Parathyroid adenoma (tissue), 2 donors: ENCODE measurements around the gene ADM5.
A peak's percentile ranks its signal among the peaks of the same experiment; 100 is the strongest.

Source experiments
- H2AFZ ChIP-seq: fragments of 300-600 bp; sonication (generic); one replicate; pipeline ENCODE4 v1.7.0; 2017; ENCODE audit warnings: antibody characterized with exemption, mild to moderate bottlenecking
- H3K27ac ChIP-seq: fragments of 300-600 bp; sonication (generic); one replicate; pipeline ENCODE4 v1.7.0; 2017
- H3K27me3 ChIP-seq: fragments of 300-600 bp; sonication (generic); one replicate; pipeline ENCODE4 v1.7.0; 2017; ENCODE audit warnings: low read length; ENCODE audit not compliant: control insufficient read depth, insufficient read depth
- H3K36me3 ChIP-seq: fragments of 300-600 bp; sonication (generic); one replicate; pipeline ENCODE4 v1.7.0; 2017; ENCODE audit warnings: low read length; ENCODE audit not compliant: control insufficient read depth, insufficient read depth
- H3K4me1 ChIP-seq: fragments of 300-600 bp; sonication (generic); one replicate; pipeline ENCODE4 v1.7.0; 2017; ENCODE audit warnings: control low read depth
- H3K4me2 ChIP-seq: fragments of 300-600 bp; sonication (generic); one replicate; pipeline ENCODE4 v1.7.0; 2017; ENCODE audit warnings: low read length
- H3K4me3 ChIP-seq: fragments of 300-600 bp; sonication (generic); one replicate; pipeline ENCODE4 v1.7.0; 2017; ENCODE audit warnings: low read depth, low read length
- H3K79me2 ChIP-seq: fragments of 300-600 bp; sonication (generic); one replicate; pipeline ENCODE4 v1.7.0; 2017; ENCODE audit warnings: control low read depth
- H3K9ac ChIP-seq: fragments of 300-600 bp; sonication (generic); one replicate; pipeline ENCODE4 v1.7.0; 2017; ENCODE audit warnings: mild to moderate bottlenecking
- H3K9me3 ChIP-seq: fragments of 300-600 bp; sonication (generic); one replicate; pipeline ENCODE4 v1.7.0; 2017; ENCODE audit warnings: low read length; ENCODE audit not compliant: control insufficient read depth
- TF ChIP-seq, protein P1 (sequence below): fragments of 300-600 bp; sonication (generic); IDR thresholded peaks from one replicate; pipeline ENCODE4 v1.7.0; 2017; ENCODE audit warnings: antibody characterized with exemption, mild to moderate bottlenecking
- donor health status: primary hyperparathyroidism.

Gene ADM5

DNA sequence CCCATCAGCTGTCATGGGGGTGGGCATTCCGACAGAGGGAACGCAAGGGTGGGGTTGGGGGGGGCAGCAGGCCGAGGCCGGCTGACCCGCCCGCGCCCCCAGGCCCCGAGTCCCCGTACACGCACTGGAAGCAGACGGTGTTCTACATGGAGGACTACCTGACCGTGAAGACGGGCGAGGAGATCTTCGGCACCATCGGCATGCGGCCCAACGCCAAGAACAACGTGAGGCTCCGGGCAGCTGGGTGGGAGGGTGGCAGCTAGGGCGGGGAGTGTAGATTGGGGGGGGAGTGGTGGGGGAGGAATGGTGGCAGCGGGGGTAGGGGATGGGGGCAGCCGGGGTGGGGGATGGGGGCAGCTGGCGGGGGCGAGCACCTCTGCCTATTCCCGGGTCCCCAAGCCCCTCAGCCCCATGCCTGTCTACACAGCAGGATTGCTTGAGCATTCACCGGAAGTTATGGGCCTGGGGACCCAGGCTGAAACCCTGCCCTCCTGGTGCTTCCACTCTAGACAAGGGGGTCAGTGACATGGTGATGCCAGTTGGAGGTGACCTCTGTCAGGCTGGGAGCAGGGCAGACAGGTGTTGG, 2.8 kb upstream of the ADM5 start:
- Histone ChIP-seq H3K4me3 (no peak overlapping the region), H3K27ac (no peak overlapping the region), H3K36me3 (no peaks in the 10 kb centered on the region), H3K9ac (no peak overlapping the region), H3K4me1 (peaks cover 2% of the 10 kb centered on the region), H3K4me2 (no peak overlapping the region), H2AFZ (no peak overlapping the region), H3K9me3 (no peaks in the 10 kb centered on the region), H3K27me3 (no peaks in the 10 kb centered on the region), H3K79me2 (peaks cover 5% of the 10 kb centered on the region)
- TF ChIP-seq, protein P1, sequence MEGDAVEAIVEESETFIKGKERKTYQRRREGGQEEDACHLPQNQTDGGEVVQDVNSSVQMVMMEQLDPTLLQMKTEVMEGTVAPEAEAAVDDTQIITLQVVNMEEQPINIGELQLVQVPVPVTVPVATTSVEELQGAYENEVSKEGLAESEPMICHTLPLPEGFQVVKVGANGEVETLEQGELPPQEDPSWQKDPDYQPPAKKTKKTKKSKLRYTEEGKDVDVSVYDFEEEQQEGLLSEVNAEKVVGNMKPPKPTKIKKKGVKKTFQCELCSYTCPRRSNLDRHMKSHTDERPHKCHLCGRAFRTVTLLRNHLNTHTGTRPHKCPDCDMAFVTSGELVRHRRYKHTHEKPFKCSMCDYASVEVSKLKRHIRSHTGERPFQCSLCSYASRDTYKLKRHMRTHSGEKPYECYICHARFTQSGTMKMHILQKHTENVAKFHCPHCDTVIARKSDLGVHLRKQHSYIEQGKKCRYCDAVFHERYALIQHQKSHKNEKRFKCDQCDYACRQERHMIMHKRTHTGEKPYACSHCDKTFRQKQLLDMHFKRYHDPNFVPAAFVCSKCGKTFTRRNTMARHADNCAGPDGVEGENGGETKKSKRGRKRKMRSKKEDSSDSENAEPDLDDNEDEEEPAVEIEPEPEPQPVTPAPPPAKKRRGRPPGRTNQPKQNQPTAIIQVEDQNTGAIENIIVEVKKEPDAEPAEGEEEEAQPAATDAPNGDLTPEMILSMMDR: no peak

DNA sequence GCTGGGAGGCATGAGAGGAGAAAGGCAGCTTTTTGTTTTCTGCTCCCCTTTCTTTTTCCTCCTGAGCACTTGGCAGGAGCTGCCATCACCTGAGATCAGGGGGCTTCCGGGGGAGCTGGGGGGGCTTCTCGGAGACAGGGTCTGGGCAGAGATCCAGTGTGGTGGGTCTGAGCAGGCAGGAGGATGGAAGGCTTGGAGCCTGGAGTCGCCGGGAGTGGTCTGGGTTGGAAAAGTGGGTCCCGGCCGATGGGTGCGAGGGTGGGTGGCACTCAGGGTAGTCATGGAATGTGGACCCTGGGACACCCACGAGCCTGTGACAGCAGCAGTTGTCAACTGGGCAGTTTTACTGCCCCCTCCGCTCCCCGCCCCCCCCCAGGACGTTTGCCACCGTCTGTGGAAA, 2.2 kb upstream of the ADM5 start:
- no peak overlapping the region for H3K4me3 ChIP-seq
- no peak overlapping the region for H3K4me2 ChIP-seq
- H3K36me3 ChIP-seq: no peaks in the 10 kb centered on the region
- H2AFZ ChIP-seq: no peak overlapping the region
- no peaks in the 10 kb centered on the region for H3K9me3 ChIP-seq
- H3K79me2 ChIP-seq: peaks cover under 1% of the 10 kb centered on the region
- peaks cover 2% of the 10 kb centered on the region for H3K4me1 ChIP-seq
- TF ChIP-seq, protein P1: no peak
- H3K9ac ChIP-seq: no peak overlapping the region
- H3K27ac ChIP-seq: no peak overlapping the region
- no peaks in the 10 kb centered on the region for H3K27me3 ChIP-seq

DNA sequence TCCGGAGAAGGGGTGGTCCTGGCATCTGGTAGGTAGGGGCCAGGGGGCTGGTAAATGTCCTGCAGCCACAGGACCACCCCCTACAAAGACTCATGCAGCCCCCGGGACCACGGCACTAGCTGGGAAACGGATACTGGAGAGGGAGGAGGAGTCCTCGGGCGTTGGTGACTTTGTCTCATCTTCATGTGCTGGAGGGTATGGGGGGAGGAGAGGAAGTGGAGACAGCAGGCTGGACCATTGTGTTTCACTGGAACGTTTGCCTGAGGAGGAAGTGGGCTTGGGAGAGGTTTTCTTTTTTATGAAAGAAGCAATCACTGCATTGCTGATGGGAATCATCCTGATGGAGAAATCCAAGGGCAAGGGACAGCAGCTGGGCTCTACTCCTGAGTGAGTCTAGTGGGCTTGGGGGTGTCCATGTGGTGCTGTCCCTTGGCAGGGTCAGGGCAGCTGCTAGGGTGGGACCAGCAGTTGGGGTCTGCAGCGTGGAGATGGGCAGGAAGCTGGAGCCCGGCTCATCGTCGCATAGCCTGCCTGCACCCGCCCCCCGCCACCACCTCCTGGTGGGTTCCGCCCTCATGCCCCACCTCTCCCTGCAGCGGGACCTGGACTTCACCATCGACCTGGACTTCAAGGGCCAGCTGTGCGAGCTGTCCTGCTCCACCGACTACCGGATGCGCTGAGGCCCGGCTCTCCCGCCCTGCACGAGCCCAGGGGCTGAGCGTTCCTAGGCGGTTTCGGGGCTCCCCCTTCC, 1.7 kb upstream of the ADM5 start:
- Histone ChIP-seq H3K4me2 (no peak overlapping the region), H3K4me3 (no peak overlapping the region), H3K9ac (no peak overlapping the region), H3K79me2 (no peaks in the 10 kb centered on the region), H2AFZ (no peak overlapping the region), H3K4me1 (peaks cover 2% of the 10 kb centered on the region), H3K36me3 (no peaks in the 10 kb centered on the region), H3K9me3 (no peaks in the 10 kb centered on the region), H3K27me3 (no peaks in the 10 kb centered on the region), H3K27ac (peak overlapping the region; percentile 24)
- TF ChIP-seq, protein P1: no peak

DNA sequence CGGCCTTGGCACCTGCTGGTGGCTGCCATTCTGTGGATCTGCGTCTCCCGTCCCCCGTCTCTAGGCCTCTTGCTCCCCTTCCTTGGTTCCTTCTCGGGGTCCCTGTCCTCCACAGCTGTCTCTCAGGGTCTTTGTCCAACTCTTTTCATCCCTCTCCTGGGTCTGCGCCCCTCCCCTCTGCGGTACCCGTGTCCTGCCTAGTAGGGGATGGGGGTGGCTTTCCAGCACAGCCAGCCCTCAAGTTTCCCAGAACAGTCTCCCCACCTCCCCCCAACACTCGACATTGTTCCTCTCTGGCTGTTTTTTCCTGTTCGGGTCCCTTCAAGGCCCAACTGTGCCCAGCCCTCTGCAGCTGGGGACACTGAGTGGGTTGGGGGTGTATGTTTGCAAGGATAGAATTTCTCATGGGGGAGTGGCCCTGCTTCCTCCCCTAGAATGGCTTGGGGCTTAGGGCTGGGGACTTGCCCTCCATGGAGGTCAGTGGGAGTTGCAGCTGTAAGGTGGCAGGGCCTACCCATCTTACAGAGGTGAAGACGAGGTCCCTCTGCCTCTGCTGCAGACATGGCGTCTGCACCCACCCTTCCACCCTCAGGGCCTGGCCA, 762 bp upstream of the ADM5 start:
- H3K4me1 ChIP-seq: peaks cover 2% of the 10 kb centered on the region
- no peaks in the 10 kb centered on the region for H3K9me3 ChIP-seq
- H2AFZ ChIP-seq: no peak overlapping the region
- peak overlapping the region; percentile 24 for H3K27ac ChIP-seq
- TF ChIP-seq, protein P1: no peak
- H3K79me2 ChIP-seq: no peaks in the 10 kb centered on the region
- no peak overlapping the region for H3K4me2 ChIP-seq
- H3K9ac ChIP-seq: no peak overlapping the region
- H3K36me3 ChIP-seq: no peaks in the 10 kb centered on the region
- no peaks in the 10 kb centered on the region for H3K27me3 ChIP-seq
- H3K4me3 ChIP-seq: no peak overlapping the region
